Retinal pigment epithelial cell (primary cell): ENCODE data around the gene MAMDC2.

ENCODE experiments used
- DNase-seq: peaks from one replicate; pipeline ENCODE4 v3.0.0-alpha.2; 2010; ENCODE audit warnings: low read depth
- H3K4me3 ChIP-seq: 2 replicates; pipeline ENCODE4 v1.5.1; 2011; ENCODE audit warnings: mild to moderate bottlenecking, low read length, control low read depth, moderate library complexity
- TF ChIP-seq, protein P1 (sequence below): conservative IDR thresholded peaks from 2 replicates; pipeline ENCODE4 v1.5.1; 2011; ENCODE audit warnings: low read depth, low read length, control low read depth, inconsistent platforms

Gene MAMDC2

GRCh38 chr9:70055406-70056210 lies 12.0 kb downstream of the MAMDC2 start:
- no peak for DNase-seq
- no peak overlapping the region for H3K4me3 ChIP-seq
- TF ChIP-seq, protein P1, sequence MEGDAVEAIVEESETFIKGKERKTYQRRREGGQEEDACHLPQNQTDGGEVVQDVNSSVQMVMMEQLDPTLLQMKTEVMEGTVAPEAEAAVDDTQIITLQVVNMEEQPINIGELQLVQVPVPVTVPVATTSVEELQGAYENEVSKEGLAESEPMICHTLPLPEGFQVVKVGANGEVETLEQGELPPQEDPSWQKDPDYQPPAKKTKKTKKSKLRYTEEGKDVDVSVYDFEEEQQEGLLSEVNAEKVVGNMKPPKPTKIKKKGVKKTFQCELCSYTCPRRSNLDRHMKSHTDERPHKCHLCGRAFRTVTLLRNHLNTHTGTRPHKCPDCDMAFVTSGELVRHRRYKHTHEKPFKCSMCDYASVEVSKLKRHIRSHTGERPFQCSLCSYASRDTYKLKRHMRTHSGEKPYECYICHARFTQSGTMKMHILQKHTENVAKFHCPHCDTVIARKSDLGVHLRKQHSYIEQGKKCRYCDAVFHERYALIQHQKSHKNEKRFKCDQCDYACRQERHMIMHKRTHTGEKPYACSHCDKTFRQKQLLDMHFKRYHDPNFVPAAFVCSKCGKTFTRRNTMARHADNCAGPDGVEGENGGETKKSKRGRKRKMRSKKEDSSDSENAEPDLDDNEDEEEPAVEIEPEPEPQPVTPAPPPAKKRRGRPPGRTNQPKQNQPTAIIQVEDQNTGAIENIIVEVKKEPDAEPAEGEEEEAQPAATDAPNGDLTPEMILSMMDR = no peak

- no peak for DNase-seq
- no peak overlapping the region for H3K4me3 ChIP-seq
- TF ChIP-seq, protein P1 = no peak
Measured at GRCh38 chr9:70056211-70056944, 12.7 kb downstream of the MAMDC2 start.

GRCh38 chr9:70058569-70059116 lies 15.0 kb downstream of the MAMDC2 start:
- H3K4me3 ChIP-seq = no peak overlapping the region
- TF ChIP-seq, protein P1 = no peak

DNA sequence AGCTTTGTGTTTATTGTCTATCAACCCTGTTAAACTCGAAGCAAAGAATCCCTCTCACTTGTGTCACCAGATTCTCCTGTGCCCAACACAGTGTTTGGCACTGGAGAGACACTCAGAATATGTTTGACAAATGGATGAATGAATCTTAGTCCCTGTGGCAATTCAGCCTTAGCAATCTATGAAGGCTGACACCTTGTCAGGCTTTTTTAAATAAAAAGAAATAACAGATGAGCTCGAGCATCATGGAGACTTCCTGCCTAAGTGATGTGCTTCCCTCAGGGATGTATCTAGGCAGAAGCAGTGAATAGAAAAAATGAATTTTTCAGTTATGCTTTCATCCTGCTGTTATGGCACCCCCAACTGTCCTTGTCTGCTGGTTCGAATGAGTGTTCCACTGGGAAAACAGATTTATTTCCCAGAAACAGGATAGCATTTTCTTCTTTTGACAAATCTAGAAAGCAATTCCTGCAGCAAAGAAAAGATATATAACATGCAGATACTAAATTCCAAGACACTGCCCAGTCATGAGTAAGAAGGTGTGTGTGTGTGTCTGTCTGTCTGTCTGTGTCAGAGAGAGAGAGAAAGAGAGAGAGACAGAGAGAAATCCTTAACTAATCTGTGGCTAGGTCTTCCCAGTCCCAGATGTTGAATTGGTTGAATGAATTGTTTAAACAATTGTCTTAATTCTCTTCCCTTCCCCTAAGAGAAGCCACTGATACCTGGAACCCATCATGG lies 16.7 kb downstream of the MAMDC2 start:
- TF ChIP-seq, protein P1 = no peak
- no peak overlapping the region for H3K4me3 ChIP-seq
- DNase-seq = no peak

More at GRCh38 chr9:70058569-70059116, 15.0 kb downstream of the MAMDC2 start:
- DNase-seq = peak; percentile 88

DNA sequence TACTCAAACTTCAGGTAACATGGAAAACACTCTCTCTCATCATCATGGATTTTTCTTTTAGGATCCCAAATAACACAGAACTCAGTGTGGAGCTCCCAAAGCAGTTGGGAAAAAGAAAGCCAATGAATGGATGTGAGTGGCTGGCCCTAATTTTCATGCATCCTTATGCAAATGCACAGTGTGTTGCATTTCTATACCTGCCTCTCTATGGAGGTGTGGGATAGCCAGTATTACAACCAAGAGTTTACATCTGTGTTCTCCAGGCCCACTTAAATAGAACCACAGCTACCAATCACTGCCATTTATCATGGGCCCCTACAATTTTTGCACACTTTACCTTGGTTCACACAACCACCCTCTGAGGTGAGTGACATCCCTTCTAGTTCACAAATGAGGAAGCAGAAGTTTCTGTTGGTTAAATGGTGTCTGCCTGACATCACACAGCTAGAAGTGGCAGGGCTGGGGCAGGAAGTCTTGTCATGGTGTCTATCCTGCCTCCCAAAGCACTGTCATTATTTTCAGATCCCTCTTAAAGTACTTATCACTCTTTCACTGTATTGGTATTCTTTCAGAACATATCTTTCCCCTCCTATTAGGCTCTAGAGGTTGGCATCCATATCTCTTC lies 17.3 kb downstream of the MAMDC2 start:
- no peak for DNase-seq
- H3K4me3 ChIP-seq = no peak overlapping the region
- TF ChIP-seq, protein P1 = no peak

GRCh38 chr9:70061776-70062175 lies 18.1 kb downstream of the MAMDC2 start:
- DNase-seq = no peak
- TF ChIP-seq, protein P1 = no peak
- no peak overlapping the region for H3K4me3 ChIP-seq
